Liver (tissue), 9 donors: ENCODE results near the gene LRRC46. TPM values are rescaled to one million over a fixed set of nuclear protein-coding genes. Genes with fewer than 3 reads are reported as not detected.

Experiments used
- DNase-seq: peaks from one replicate; pipeline ENCODE4 v3.0.0-alpha.2; 2017; ENCODE audit warnings: low spot score
- H3K27ac ChIP-seq, 2 donors: one replicate each; pipeline ENCODE4 v1.7.0; 2013; ENCODE audit warnings: inconsistent platforms in 2 of 2, low read length in 2 of 2, control low read depth in 1 of 2, low read depth in 1 of 2, mild to moderate bottlenecking in 1 of 2
- H3K27me3 ChIP-seq, 4 donors: one replicate each; pipeline versions ENCODE4 v1.6.1 to v1.7.0; 2013; ENCODE audit warnings: low read length in 3 of 4, inconsistent platforms in 1 of 4, mild to moderate bottlenecking in 1 of 4, moderate library complexity in 1 of 4; ENCODE audit not compliant: control insufficient read depth in 4 of 4, insufficient read depth in 4 of 4
- H3K36me3 ChIP-seq, 4 donors: one replicate each; pipeline versions ENCODE4 v1.6.1 to v1.7.0; 2013; ENCODE audit warnings: low read length in 3 of 4, mild to moderate bottlenecking in 3 of 4, low read depth in 1 of 4, moderate library complexity in 1 of 4; ENCODE audit not compliant: control insufficient read depth in 4 of 4, insufficient read depth in 3 of 4
- H3K4me1 ChIP-seq, 4 donors: one replicate each; pipeline versions ENCODE4 v1.6.1 to v1.7.0; 2013; ENCODE audit warnings: low read length in 3 of 4, mild to moderate bottlenecking in 3 of 4, moderate library complexity in 1 of 4; ENCODE audit not compliant: control insufficient read depth in 4 of 4, insufficient read depth in 4 of 4
- H3K4me3 ChIP-seq, 3 donors: one replicate each; pipeline versions ENCODE4 v1.6.1 to v1.7.0; 2013; ENCODE audit warnings: low read length in 3 of 3, control low read depth in 1 of 3, low read depth in 1 of 3, mild to moderate bottlenecking in 1 of 3
- H3K9ac ChIP-seq, 2 donors: one replicate each; pipeline ENCODE4 v1.7.0; 2013; ENCODE audit warnings: low read length in 2 of 2, mild to moderate bottlenecking in 2 of 2, moderate library complexity in 2 of 2, control low read depth in 1 of 2, low read depth in 1 of 2
- H3K9me3 ChIP-seq, 4 donors: one replicate each; pipeline versions ENCODE4 v1.6.1 to v1.7.0; 2013; ENCODE audit warnings: low read length in 3 of 4; ENCODE audit not compliant: control insufficient read depth in 4 of 4
- ATF3 ChIP-seq: IDR thresholded peaks from 2 replicates; pipeline ENCODE4 v1.6.1; 2016; ENCODE audit warnings: antibody characterized with exemption
- CTCF ChIP-seq: fragments of 150-350 bp; IDR thresholded peaks from 2 replicates; pipeline ENCODE4 v1.5.1; 2017; ENCODE audit warnings: improper control_type of control experiment, low read depth, low read length; ENCODE audit not compliant: missing input control
- EGR1 ChIP-seq, 2 donors: IDR thresholded peaks; 2 replicates each; pipeline ENCODE4 v1.6.1; 2016 to 2018; ENCODE audit warnings: antibody characterized with exemption in 2 of 2, low read depth in 2 of 2
- FOXA1 ChIP-seq: IDR thresholded peaks from 2 replicates; pipeline ENCODE4 v1.6.1; 2016; ENCODE audit warnings: antibody characterized with exemption
- FOXA2 ChIP-seq: IDR thresholded peaks from 2 replicates; pipeline ENCODE4 v1.6.1; 2016; ENCODE audit warnings: antibody characterized with exemption
- GABPA ChIP-seq, 2 donors: IDR thresholded peaks in 1 of 2; conservative IDR thresholded peaks in 1 of 2; 2 replicates each; pipeline ENCODE4 v1.6.1; 2016; ENCODE audit warnings: antibody characterized with exemption in 2 of 2, mild to moderate bottlenecking in 1 of 2, moderate library complexity in 1 of 2
- HNF4A ChIP-seq, 2 donors: conservative IDR thresholded peaks; 2 replicates each; pipeline ENCODE4 v1.6.1; 2016; ENCODE audit warnings: antibody characterized with exemption in 2 of 2, mild to moderate bottlenecking in 2 of 2
- HNF4G ChIP-seq: IDR thresholded peaks from 2 replicates; pipeline ENCODE4 v1.6.1; 2016; ENCODE audit warnings: antibody characterized with exemption
- MAX ChIP-seq: IDR thresholded peaks from 2 replicates; pipeline ENCODE4 v1.6.1; 2016; ENCODE audit warnings: antibody characterized with exemption
- NR2F2 ChIP-seq: IDR thresholded peaks from 2 replicates; pipeline ENCODE4 v1.6.1; 2016; ENCODE audit warnings: antibody characterized with exemption
- RAD21 ChIP-seq, 2 donors: IDR thresholded peaks; 2 replicates each; pipeline ENCODE4 v1.6.1; 2016; ENCODE audit warnings: antibody characterized with exemption in 2 of 2, mild to moderate bottlenecking in 2 of 2
- REST ChIP-seq: IDR thresholded peaks from 2 replicates; pipeline ENCODE4 v1.6.1; 2016; ENCODE audit warnings: antibody characterized with exemption, mild to moderate bottlenecking
- RXRA ChIP-seq, 2 donors: IDR thresholded peaks; 2 replicates each; pipeline ENCODE4 v1.6.1; 2017 to 2018; ENCODE audit warnings: antibody characterized with exemption in 2 of 2, mild to moderate bottlenecking in 1 of 2
- TAF1 ChIP-seq: conservative IDR thresholded peaks from 2 replicates; pipeline ENCODE4 v1.6.1; 2016; ENCODE audit warnings: antibody characterized with exemption, mild to moderate bottlenecking
- YY1 ChIP-seq: IDR thresholded peaks from 2 replicates; pipeline ENCODE4 v1.6.1; 2016; ENCODE audit warnings: antibody characterized with exemption, mild to moderate bottlenecking
- ZBTB33 ChIP-seq: IDR thresholded peaks from 2 replicates; pipeline ENCODE4 v1.6.1; 2016; ENCODE audit warnings: antibody characterized with exemption
- WGBS: extraction: QIAGEN DNeasy Blood & Tissue Kit; methylation state at CpG from one replicate; pipeline ENCODE4 v1.1.7; 2013; 5-methylcytosine and 5-hydroxymethylcytosine counted together
- polyA plus RNA-seq, 2 donors: library from polyadenylated mRNA; stranded (reverse) in 1 of 2; unstranded in 1 of 2; fragments of 200-250 nt in 1 of 2; fragments of >200 nt in 1 of 2; fragmentation: Nextera tagmentation in 1 of 2; extraction: Ambion mirVana in 1 of 2; gene quantifications; one replicate each; pipeline versions ENCODE4 v1.2.1 to v1.2.3, GENCODE V29; 2013 to 2015
- total RNA-seq, 2 donors: library from RNA; depleted of rRNA; stranded (reverse); fragments of >200 nt; gene quantifications; one replicate each; pipeline ENCODE4 v1.2.3, GENCODE V29; 2014
- donor health status: healthy.
- donor health status: healthy.
- donor health status: healthy.
- donor health status: healthy.
- donor health status: healthy.

LRRC46 gene
- total and polyA plus RNA-seq, 4 donors, result under 0.01 to 0.43 (median 0.32) TPM

GRCh38 chr17:47816111-47816735 lies 15.2 kb upstream of the LRRC46 start:
- TF ChIP-seq RXRA (IDR thresholded peaks at IDR 0.05) (no peak), FOXA2 (no peak), MAX (no peak), TAF1 (no peak), ATF3 (no peak), HNF4A (conservative IDR thresholded peaks at IDR 0.05) (no peak), RAD21 (IDR thresholded peaks at IDR 0.05) (no peak), NR2F2 (no peak), REST (no peak), FOXA1 (no peak), HNF4G (no peak), CTCF (no peak), ZBTB33 (no peak), GABPA (IDR thresholded peaks at IDR 0.05 in 1 of 2, conservative IDR thresholded peaks at IDR 0.05 in 1 of 2) (no peak), EGR1 (IDR thresholded peaks at IDR 0.05; ENCODE audit: low read depth in 2 of 2) (no peak)

GRCh38 chr17:47816947-47817346 lies 14.5 kb upstream of the LRRC46 start:
- H3K27me3 ChIP-seq, result no peaks in the 10 kb centered on the region
- no peak for DNase-seq
- H3K4me3 ChIP-seq, result no peak overlapping the region
- H3K4me1 ChIP-seq, result peaks cover 0 to 14% (median 4%) of the 10 kb centered on the region in 4 donors
- H3K9me3 ChIP-seq, result no peaks in the 10 kb centered on the region
- no peak overlapping the region for H3K27ac ChIP-seq
- TF ChIP-seq YY1 (no peak), ZBTB33 (no peak), RXRA (IDR thresholded peaks at IDR 0.05) (no peak), HNF4A (conservative IDR thresholded peaks at IDR 0.05) (no peak)
- H3K9ac ChIP-seq, result no peak overlapping the region
- peaks cover 0 to 8% (median 2%) of the 10 kb centered on the region in 4 donors for H3K36me3 ChIP-seq
- 95% methylated on average over 10 of the region's 10 CpGs for WGBS

More at GRCh38 chr17:47816111-47816735, 15.2 kb upstream of the LRRC46 start:
- no peak for DNase-seq
- Histone ChIP-seq H3K4me1 (peaks cover 0 to 10% (median 2%) of the 10 kb centered on the region in 4 donors), H3K27me3 (no peaks in the 10 kb centered on the region), H3K9ac (no peak overlapping the region), H3K27ac (no peak overlapping the region), H3K4me3 (no peak overlapping the region), H3K36me3 (peaks cover 0 to 8% (median 2%) of the 10 kb centered on the region in 4 donors), H3K9me3 (no peaks in the 10 kb centered on the region)
- WGBS, result 96% methylated on average over 21 of the region's 21 CpGs
